HG03439 (cell line): ENCODE data around the gene NF1.
"Not testable (repeated sequence)": the region's sequence is repeated elsewhere in the genome, so short reads cannot be mapped to it uniquely, and the experiment has no call there.

ENCODE experiments used
- ATAC-seq: cut with Tn5 transposase; IDR thresholded peaks from one replicate; pipeline ENCODE4 v1.9.1; 2021; ENCODE audit warnings: mild to moderate bottlenecking, moderate library complexity; ENCODE audit not compliant: unreplicated experiment

The NF1 gene

GRCh38 chr17:31321481-31321880 is 226.7 kb downstream of the NF1 start, which contains the start of gene EVI2A:
TSS of gene EVI2A (minus strand) at chr17:31321622. CDS start at chr17:31319013, 2,609 bp downstream.
- ATAC-seq = no peak

- ATAC-seq = no peak
Measured at GRCh38 chr17:31321966-31322365, 227.2 kb downstream of the NF1 start.

GRCh38 chr17:31323551-31323950 is 228.8 kb downstream of the NF1 start:
- ATAC-seq = no peak

- no peak for ATAC-seq
Measured at GRCh38 chr17:31327534-31328159, 232.9 kb downstream of the NF1 start.

DNA sequence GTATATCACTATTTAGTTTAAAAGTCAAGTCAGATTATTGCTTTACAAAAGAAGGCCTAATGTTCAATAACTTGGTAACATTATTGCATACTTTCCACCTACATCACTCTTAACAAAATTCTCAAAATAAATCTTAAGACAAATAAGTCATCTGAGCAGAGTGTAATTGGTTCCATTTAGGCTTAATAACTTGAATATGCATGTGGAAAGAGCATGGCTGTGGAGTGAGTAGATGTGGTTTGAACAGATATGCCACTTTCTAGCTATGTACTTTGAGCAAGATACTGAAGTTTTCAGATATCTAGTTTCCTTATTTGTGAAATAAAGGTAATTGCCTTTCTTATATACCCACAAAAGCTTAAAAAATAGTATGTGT is 233.4 kb downstream of the NF1 start:
- ATAC-seq = no peak

DNA sequence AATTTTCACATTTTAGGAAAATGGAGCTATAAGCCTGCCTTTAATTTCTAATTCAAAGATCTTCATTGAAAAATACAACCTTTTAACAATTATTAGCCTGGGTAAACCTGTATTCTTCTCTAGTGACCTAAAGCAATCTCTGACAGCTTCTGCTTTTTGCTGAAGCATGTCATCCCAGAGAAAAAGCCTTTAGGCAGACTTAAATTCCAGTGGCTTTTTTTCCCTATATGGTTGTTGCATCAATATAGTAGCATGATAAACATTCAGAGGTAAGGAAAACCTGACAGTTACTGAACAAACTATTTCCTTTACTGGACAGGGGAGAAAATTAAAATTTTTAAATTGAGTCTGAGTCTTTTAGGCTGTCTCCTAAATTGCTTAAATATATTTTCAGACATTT is 234.4 kb downstream of the NF1 start:
- ATAC-seq = no peak

DNA sequence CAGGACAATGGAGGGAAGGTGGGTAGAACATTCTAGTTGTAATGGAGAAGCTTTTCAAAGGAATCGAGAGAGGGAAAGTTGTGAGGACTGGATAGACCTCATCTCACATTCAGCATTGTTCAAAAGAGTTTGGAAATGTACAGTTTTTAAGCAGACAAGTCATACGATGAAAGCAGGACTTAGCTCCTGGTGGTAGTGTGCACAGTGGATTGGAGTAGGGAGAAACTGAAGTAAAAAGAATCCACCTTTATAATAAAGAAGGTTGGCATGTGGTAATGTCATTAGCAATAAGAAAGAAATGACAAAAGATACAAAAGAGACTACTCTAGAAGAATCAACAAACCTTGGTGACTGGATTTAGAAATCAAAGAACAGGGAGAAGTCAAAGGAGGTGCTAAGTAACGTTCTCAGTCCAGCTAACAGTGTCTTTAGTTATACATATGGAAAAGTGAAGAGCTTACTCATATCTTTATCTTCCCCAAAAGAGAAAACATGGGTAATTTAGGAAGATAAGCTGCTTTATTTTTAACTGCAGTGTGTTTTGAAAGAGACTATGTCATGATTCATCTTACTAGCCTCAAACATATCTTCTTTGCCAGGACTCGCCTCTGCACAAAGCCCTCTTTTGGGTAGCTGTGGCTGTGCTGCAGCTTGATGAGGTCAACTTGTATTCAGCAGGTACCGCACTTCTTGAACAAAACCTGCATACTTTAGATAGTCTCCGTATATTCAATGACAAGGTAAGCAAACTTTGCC is 245.3 kb downstream of the NF1 start:
- no peak for ATAC-seq

- not testable (repeated sequence) for ATAC-seq
Measured at GRCh38 chr17:31345191-31345747, 250.5 kb downstream of the NF1 start.

- ATAC-seq = no peak
Measured at GRCh38 chr17:31349454-31349853, 254.7 kb downstream of the NF1 start.

DNA sequence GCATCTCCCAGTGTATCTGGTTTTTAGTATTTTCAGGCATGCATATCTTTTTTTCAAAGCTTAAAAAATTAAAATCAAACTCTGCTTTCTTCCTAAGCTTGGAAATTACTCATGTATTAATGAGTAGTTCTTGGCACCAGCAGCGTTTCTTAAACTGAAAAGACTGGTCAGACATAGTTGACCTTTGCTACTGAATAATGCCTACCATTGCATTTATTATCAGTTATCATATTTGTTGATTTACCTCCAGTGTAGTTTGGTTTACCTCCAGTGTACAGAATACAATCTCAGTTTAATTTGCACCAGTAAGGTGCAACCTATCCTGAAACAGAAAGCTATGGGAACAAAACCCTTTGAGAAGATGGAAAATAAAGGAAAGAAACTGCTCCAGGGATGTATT is 261.2 kb downstream of the NF1 start:
- no peak for ATAC-seq

GRCh38 chr17:31357091-31357490 is 262.3 kb downstream of the NF1 start:
- no peak for ATAC-seq

DNA sequence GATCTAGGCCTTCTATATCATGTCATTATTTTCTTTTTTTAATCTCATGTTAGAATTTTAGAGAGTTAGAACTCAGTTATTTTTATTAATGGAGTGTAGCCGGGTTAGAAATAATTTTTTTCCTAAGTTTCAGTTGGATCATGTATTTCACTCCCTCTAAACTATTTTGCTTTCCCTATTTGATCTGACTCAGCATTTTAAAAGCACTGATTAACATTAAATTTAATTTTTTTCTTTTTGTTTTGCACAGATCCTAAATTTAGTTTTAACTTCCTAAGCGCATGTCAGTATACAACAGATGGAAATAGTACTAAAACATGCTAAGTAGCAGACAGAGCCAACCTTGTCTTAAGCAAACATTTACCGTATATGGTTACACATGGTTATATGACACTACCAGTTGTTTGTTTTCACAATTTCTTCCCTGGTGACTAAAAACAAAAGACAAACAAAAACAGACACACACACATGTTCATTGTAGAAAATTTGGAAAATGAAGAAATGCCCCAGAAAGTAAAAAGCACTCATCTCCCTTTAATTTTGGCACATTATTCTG is 263.1 kb downstream of the NF1 start:
- ATAC-seq = no peak

GRCh38 chr17:31364012-31364411 is 269.2 kb downstream of the NF1 start:
- ATAC-seq = no peak

DNA sequence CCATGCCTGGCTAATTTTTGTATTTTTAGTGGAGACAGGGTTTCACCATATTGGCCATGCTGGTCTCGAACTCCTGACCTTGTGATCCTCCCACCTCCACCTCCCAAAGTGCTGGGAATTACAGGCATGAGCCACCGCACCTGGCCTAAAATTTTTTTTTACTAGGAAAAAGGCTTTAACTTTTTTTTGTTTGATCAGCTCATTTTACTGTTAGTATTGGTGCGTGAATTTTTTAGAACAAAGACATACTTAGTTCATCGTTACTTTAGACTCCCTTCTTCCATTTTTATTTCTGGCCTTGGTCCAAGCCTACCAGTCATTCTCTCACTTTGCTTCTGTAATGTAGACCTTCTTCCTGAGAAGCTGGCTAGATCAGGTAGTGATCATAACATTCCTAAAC is 271.3 kb downstream of the NF1 start:
- no peak for ATAC-seq

DNA sequence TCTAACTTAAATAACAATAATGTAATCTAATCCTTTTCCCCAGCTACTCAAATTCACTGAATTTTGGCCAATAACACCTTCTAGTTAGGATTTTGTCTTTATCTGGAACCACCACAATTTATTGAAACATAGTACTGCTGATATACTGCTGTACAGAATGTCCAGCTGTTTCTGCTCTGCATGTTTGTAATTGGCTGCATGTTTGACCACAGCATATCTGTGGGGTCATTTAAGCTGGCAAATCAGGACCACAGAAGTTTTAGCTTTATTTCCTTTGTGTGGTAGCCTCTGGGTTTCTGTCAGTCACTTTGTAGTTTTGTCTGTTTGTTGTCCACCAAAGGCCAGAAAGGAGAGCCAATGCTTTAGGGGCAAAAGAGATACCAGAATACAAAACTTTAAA is 274.5 kb downstream of the NF1 start:
- no peak for ATAC-seq

DNA sequence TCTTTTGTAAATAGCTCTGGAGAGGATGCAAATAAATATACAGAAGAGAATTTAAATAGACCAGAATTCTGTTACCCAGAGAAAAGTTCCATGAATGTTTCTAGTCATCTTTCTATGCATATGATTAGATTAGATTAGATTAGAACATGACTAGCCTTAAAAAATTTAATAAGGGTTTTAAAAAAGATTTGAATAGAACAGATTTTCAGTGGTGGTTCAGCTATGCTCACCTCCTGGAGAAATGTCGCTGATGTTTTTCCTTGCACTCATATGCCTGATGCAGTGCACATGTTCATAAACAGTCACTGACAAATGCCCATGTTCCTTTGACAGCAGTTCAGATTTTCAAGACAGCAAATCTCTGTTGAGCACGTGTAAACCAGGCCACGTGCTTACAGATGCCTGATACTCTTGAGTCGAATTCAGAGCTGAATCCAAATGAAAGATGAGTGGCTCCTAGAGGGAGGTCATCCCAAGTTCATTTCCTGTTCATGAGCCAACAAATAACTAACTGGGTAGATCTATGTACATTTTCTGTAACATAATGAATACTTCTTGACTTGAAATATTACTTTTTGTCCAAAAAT is 276.8 kb downstream of the NF1 start:
- ATAC-seq = no peak

GRCh38 chr17:31373150-31374093 is 278.6 kb downstream of the NF1 start:
- no peak for ATAC-seq

- no peak for ATAC-seq
Measured at GRCh38 chr17:31374094-31374447, 279.3 kb downstream of the NF1 start.

DNA sequence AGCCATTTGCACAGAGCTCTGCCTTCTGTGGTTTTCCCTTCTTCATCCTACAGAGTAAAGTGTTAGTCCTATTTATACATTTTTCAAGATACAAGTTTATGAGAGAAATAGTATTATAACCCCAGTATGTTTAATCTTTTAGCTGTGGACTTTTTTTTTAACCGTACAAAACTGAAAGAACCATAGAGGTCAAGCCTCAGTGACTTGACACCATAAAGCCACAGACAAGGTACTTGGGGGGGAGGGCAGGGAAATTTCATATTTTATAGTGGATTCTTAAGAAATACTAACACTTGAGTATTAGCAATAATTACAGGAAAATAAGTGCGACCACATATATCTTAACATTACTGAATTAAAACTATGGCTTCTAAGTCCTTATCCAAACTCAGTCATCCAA is 279.7 kb downstream of the NF1 start:
- no peak for ATAC-seq

DNA sequence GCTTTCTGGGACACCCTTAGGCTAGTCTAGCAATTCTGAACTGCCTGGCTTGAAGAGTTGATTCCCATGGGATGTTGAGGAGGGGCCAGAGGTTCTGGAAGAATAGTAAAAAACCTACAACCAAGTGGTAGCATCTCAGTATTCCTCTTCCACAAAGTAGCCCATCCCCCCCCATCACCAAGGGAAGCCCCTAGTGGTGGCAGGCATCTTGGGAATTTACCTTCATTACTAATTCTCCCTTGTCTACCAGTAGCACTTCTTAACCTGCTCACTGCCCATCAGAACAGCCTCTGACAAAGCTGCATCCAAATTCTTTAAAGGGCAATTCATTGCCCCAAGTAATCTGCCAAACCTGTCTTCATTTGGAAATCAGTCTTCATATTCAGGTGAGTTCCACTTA is 283.9 kb downstream of the NF1 start:
- ATAC-seq = no peak
